HEK293 (cell line): Measurements from ENCODE around the gene RNH1.

Source experiments
- KLF1 ChIP-seq: fragments of 450-650 bp; formaldehyde crosslinking; IDR thresholded peaks from 2 replicates; pipeline ENCODE4 v1.5.1; 2016; ENCODE audit warnings: missing biosample characterization, missing genetic modification characterization
- YY1 ChIP-seq: fragments of 450-650 bp; formaldehyde crosslinking; IDR thresholded peaks from 2 replicates; pipeline ENCODE4 v1.5.1; 2018; ENCODE audit warnings: missing biosample characterization, missing genetic modification characterization
- ZNF223 ChIP-seq: fragments of 450-650 bp; formaldehyde crosslinking; IDR thresholded peaks from 2 replicates; pipeline ENCODE4 v1.5.1; 2016; ENCODE audit warnings: missing biosample characterization, missing genetic modification characterization
- ZNF701 ChIP-seq: fragments of 450-650 bp; formaldehyde crosslinking; IDR thresholded peaks from 2 replicates; pipeline ENCODE4 v1.5.1; 2016; ENCODE audit warnings: missing biosample characterization, missing genetic modification characterization
- TF ChIP-seq, protein P1 (sequence below): fragments of 450-650 bp; formaldehyde crosslinking; IDR thresholded peaks from 2 replicates; pipeline ENCODE4 v1.5.1; 2016; ENCODE audit warnings: missing biosample characterization, missing genetic modification characterization
- TF ChIP-seq, protein P2 (sequence below): fragments of 450-650 bp; formaldehyde crosslinking; IDR thresholded peaks from 2 replicates; pipeline ENCODE4 v1.5.1; 2016; ENCODE audit warnings: missing biosample characterization, missing genetic modification characterization

GRCh38 chr11:553083-553987 is 46.3 kb upstream of the RNH1 start:
- TF ChIP-seq, protein P1, sequence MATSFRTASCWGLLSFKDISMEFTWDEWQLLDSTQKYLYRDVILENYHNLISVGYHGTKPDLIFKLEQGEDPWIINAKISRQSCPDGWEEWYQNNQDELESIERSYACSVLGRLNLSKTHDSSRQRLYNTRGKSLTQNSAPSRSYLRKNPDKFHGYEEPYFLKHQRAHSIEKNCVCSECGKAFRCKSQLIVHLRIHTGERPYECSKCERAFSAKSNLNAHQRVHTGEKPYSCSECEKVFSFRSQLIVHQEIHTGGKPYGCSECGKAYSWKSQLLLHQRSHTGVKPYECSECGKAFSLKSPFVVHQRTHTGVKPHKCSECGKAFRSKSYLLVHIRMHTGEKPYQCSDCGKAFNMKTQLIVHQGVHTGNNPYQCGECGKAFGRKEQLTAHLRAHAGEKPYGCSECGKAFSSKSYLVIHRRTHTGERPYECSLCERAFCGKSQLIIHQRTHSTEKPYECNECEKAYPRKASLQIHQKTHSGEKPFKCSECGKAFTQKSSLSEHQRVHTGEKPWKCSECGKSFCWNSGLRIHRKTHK: no peak
- no peak for TF ChIP-seq YY1 (tag by site-specific recombination)
- TF ChIP-seq KLF1 (tag by site-specific recombination): no peak
- TF ChIP-seq ZNF701: no peak
- TF ChIP-seq, protein P2, sequence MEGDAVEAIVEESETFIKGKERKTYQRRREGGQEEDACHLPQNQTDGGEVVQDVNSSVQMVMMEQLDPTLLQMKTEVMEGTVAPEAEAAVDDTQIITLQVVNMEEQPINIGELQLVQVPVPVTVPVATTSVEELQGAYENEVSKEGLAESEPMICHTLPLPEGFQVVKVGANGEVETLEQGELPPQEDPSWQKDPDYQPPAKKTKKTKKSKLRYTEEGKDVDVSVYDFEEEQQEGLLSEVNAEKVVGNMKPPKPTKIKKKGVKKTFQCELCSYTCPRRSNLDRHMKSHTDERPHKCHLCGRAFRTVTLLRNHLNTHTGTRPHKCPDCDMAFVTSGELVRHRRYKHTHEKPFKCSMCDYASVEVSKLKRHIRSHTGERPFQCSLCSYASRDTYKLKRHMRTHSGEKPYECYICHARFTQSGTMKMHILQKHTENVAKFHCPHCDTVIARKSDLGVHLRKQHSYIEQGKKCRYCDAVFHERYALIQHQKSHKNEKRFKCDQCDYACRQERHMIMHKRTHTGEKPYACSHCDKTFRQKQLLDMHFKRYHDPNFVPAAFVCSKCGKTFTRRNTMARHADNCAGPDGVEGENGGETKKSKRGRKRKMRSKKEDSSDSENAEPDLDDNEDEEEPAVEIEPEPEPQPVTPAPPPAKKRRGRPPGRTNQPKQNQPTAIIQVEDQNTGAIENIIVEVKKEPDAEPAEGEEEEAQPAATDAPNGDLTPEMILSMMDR (tag by site-specific recombination): no peak
- no peak for TF ChIP-seq ZNF223 (tag by site-specific recombination)
